K562 (cell line): Measurements from ENCODE around the gene MTCH2.

Experiments
- BDP1 ChIP-seq: IDR thresholded peaks from 3 replicates; pipeline ENCODE4 v1.6.1; 2011; ENCODE audit not compliant: insufficient read length, insufficient read depth
- CHD4 ChIP-seq: fragments of 200-600 bp; sonication (generic); IDR thresholded peaks from 3 replicates; pipeline ENCODE4 v1.6.1; 2012; ENCODE audit warnings: low read depth, mild to moderate bottlenecking, mixed read lengths, low read length, inconsistent platforms; ENCODE audit not compliant: insufficient read depth, insufficient replicate concordance, poor library complexity, severe bottlenecking
- JUND ChIP-seq, 2 experiments: IDR thresholded peaks; 2 replicates in 1 of 2; 3 replicates in 1 of 2; pipeline ENCODE4 v1.6.1; 2011; ENCODE audit warnings: borderline replicate concordance in 2 of 2, low read depth in 2 of 2, low read length in 2 of 2, improper control_type of control experiment in 1 of 2, missing biosample characterization in 1 of 2, missing genetic modification characterization in 1 of 2, missing genetic modification reagents in 1 of 2
- TF ChIP-seq, protein P1 (sequence below), 3 experiments: IDR thresholded peaks in 2 of 3; conservative IDR thresholded peaks in 1 of 3; 2 replicates each; pipeline ENCODE4 v1.5.1; 2011 to 2012; ENCODE audit warnings: low read length in 3 of 3, mild to moderate bottlenecking in 3 of 3, control low read depth in 2 of 3, improper control_type of control experiment in 1 of 3, inconsistent platforms in 1 of 3, low read depth in 1 of 3, mixed read lengths in 1 of 3, moderate library complexity in 1 of 3; ENCODE audit not compliant: insufficient read depth in 2 of 3

DNA sequence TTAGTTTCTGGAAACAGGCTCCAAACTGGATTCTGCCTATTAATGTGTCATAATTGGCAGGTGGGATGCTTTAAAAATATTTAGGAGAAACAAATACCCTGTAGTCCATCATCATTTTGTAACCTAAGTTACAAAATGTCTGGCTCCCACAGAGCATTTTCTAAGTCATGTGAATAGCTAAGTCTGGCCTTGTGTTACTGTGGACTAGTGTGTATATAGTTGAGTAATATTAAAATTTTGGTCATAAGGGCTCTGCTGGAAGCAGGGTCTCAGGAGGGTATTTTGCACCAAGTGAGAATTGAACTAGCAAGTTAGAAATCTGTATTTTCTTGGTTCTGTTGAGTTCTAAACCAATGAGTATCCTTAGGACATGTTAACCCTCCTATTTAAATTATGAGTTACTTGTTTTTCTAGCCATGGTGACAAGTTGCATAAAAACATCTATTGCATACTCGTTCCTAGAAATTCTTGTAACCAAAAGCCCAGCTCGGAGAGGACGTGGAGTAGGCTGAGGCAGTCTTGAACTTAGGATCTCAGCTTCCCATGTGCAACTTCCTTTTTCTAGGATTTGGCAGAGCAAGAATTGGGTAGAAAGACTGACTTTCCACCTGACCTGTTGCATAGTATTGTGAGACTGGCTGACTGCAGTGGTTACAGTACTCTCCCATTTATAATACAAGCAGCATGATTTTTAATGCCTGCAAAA, 71.6 kb downstream of the MTCH2 start:
- TF ChIP-seq, protein P1, sequence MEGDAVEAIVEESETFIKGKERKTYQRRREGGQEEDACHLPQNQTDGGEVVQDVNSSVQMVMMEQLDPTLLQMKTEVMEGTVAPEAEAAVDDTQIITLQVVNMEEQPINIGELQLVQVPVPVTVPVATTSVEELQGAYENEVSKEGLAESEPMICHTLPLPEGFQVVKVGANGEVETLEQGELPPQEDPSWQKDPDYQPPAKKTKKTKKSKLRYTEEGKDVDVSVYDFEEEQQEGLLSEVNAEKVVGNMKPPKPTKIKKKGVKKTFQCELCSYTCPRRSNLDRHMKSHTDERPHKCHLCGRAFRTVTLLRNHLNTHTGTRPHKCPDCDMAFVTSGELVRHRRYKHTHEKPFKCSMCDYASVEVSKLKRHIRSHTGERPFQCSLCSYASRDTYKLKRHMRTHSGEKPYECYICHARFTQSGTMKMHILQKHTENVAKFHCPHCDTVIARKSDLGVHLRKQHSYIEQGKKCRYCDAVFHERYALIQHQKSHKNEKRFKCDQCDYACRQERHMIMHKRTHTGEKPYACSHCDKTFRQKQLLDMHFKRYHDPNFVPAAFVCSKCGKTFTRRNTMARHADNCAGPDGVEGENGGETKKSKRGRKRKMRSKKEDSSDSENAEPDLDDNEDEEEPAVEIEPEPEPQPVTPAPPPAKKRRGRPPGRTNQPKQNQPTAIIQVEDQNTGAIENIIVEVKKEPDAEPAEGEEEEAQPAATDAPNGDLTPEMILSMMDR (IDR thresholded peaks at IDR 0.05 in 2 of 3, conservative IDR thresholded peaks at IDR 0.05 in 1 of 3; ENCODE audit: insufficient read depth in 2 of 3, low read depth in 1 of 3, low read length in 3 of 3) = no peak
- TF ChIP-seq BDP1 (no peak), CHD4 (no peak), JUND (IDR thresholded peaks at IDR 0.05; ENCODE audit: borderline replicate concordance, low read depth, low read length) (no peak), JUND (tag; IDR thresholded peaks at IDR 0.05; ENCODE audit: borderline replicate concordance, low read depth, low read length) (no peak)
